IMR-90 (cell line): ENCODE results near the gene NBEA.

Source experiments
- BHLHE40 ChIP-seq: fragments of 150-350 bp; IDR thresholded peaks from 2 replicates; pipeline ENCODE4 v1.6.1; 2016; ENCODE audit warnings: mild to moderate bottlenecking, low read depth, low read length
- CEBPB ChIP-seq: IDR thresholded peaks from 2 replicates; pipeline ENCODE4 v1.6.1; 2012; ENCODE audit warnings: low read depth, low read length, improper control_type of control experiment
- CHD1 ChIP-seq: IDR thresholded peaks from 2 replicates; pipeline ENCODE4 v1.6.1; 2012; ENCODE audit warnings: low read depth, low read length, improper control_type of control experiment
- CTCF ChIP-seq: conservative IDR thresholded peaks from 2 replicates; pipeline ENCODE4 v1.5.1; 2012; ENCODE audit warnings: mild to moderate bottlenecking, low read depth, low read length, improper control_type of control experiment
- ELK1 ChIP-seq: fragments of 150-350 bp; IDR thresholded peaks from 2 replicates; pipeline ENCODE4 v1.6.1; 2016; ENCODE audit warnings: low read depth, mild to moderate bottlenecking, low read length, moderate library complexity, borderline replicate concordance
- FOS ChIP-seq: fragments of 150-350 bp; IDR thresholded peaks from 2 replicates; pipeline ENCODE4 v1.6.1; 2016; ENCODE audit warnings: low read depth, low read length
- MAFK ChIP-seq: IDR thresholded peaks from 2 replicates; pipeline ENCODE4 v1.6.1; 2012; ENCODE audit warnings: low read depth, low read length, improper control_type of control experiment
- MXI1 ChIP-seq: IDR thresholded peaks from 2 replicates; pipeline ENCODE4 v1.6.1; 2012; ENCODE audit warnings: low read depth, mild to moderate bottlenecking, low read length, moderate library complexity, borderline replicate concordance
- POLR2A ChIP-seq: IDR thresholded peaks from 2 replicates; pipeline ENCODE4 v1.6.1; 2012; ENCODE audit warnings: mild to moderate bottlenecking, low read depth, low read length
- RAD21 ChIP-seq: IDR thresholded peaks from 2 replicates; pipeline ENCODE4 v1.6.1; 2012; ENCODE audit warnings: low read length, improper control_type of control experiment
- RCOR1 ChIP-seq: IDR thresholded peaks from 2 replicates; pipeline ENCODE4 v1.6.1; 2012; ENCODE audit warnings: mild to moderate bottlenecking, low read length, improper control_type of control experiment; ENCODE audit not compliant: insufficient replicate concordance
- RFX5 ChIP-seq: IDR thresholded peaks from 2 replicates; pipeline ENCODE4 v1.8.0; 2012; ENCODE audit warnings: low read depth, mild to moderate bottlenecking, low read length, moderate library complexity
- SMC3 ChIP-seq: fragments of 150-350 bp; IDR thresholded peaks from 2 replicates; pipeline ENCODE4 v1.6.1; 2016; ENCODE audit warnings: low read depth, mild to moderate bottlenecking, antibody characterized with exemption, low read length, moderate library complexity
- USF2 ChIP-seq: fragments of 150-350 bp; IDR thresholded peaks from 2 replicates; pipeline ENCODE4 v1.6.1; 2017; ENCODE audit warnings: mild to moderate bottlenecking, antibody characterized with exemption, low read length, low read depth

- TF ChIP-seq CEBPB (no peak), CTCF (no peak), USF2 (no peak), CHD1 (no peak), RFX5 (no peak), POLR2A (no peak), RAD21 (no peak), BHLHE40 (no peak), SMC3 (no peak), RCOR1 (no peak), MXI1 (no peak), MAFK (no peak), FOS (no peak), ELK1 (no peak)
Observed at GRCh38 chr13:35716729-35717128, 774.7 kb downstream of the NBEA start.
